Measurements from ENCODE around the gene LARGE1.

The LARGE1 gene

GRCh38 chr22:33519071-33519973, 401.0 kb downstream of the LARGE1 start:
- peak; percentile 8 to 69 for DNase-seq

GRCh38 chr22:33518405-33518804, 401.9 kb downstream of the LARGE1 start:
- no peak for DNase-seq

DNA sequence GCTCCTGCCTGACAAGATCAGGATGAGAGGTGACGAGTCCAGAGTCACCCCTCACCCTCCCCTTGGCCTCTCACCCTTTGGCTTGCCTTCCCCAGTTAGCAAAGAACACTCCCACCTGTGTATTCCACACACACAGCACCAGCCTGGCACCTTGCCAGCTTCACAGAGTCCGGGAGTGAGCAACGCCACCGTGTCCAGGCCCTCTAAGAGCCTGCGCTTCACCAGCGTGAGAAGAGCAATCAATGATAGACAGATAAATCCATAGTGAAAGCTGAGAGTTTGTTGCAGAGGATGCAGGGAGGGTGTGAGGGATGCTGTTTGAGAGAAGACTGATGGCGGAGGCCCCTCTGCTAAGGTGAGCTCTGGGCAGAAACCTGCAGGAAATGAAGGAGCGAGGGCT, 404.5 kb downstream of the LARGE1 start:
- DNase-seq = peak in 1 of 2 experiments; percentile 9

GRCh38 chr22:33513388-33514338, 406.6 kb downstream of the LARGE1 start:
- no peak for DNase-seq

- no peak for DNase-seq
These were observed 407.4 kb downstream of the LARGE1 start for GRCh38 chr22:33512908-33513307.

- DNase-seq = no peak
These were observed 409.8 kb downstream of the LARGE1 start for GRCh38 chr22:33510429-33510904.

DNA sequence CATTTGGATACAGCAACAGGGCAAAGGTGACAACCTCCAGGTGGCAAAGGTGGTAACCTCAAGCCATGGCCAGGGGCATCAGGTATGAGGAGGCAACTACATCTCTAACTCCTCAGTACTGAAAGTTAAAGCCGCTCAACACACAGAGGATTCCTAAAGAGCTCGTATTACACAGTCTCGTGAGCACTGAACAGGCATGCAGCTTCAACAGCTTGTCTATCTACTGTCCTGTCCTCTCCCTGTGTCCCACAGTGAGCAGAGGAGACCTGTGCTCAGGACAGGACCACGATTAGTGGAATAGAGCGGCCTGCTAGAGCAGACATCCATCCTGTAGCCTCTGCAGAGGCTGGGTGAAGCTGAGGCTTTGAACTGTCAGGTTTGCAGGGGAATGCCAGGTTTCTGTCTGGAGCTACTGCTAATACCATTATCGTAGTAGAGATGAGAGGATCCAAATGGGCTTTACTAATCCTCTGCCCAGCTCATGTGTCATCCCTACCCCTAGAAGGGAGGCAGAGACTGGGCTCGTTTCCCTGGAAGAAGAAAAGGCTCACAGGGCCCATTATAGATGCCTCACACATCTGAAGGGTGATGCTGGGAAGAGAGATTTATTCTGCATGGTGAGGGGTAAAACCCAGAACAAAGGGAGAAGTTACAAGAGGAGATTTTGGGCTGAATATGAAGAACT, 415.2 kb downstream of the LARGE1 start:
- DNase-seq = peak in 1 of 2 experiments; percentile 13

DNA sequence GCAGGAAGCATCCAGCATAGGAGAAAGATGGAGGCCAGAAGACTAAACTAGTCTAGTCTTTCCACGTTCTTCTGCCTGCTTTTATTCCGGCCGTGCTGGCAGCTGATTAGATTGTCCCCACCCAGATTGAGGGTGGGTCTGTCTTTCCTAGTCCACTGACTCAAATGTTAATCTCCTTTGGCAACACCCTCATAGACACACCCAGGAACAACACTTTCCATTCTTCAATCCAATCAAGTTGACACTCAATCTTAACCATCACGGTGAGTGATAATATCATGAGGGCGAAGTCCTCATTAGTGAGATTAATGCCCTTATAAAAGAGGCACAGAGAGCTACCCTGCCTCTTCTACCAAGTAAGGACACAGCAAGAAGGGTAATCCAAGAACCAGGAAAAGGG, 424.2 kb downstream of the LARGE1 start:
- DNase-seq = no peak

DNA sequence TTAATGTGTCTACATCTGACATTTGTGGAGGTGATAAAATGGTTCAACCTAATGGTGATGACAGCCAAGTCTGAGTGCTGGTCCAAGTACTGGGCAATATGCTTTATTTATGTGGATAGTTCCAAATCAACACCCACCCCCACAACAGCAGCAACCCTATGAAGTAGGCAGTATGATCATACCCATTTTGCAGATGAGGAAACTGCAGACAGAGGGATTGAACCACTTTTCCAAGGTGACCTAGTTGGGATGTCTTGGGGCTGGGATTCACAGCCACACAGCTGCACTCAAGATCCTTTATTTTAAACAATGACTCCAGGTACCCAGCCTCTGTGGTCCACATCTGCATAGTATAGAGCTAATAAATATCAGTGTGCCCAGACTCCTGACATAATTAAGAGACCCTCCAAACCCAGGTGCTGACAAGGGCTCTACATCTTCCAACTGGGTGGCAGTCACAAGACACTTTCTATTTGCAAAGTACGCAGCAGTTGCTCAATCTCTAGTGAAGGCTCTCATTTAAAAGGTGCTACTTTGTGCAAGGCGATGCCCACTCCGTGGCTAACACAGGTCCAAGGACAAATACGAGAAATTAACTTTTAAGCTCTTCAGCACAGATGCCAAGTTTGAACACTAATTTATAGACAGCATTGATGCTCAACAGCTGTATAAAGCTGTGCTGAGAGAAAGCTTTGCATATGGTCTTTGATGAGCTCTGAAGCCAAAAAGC, 426.6 kb downstream of the LARGE1 start:
- DNase-seq = peak in 1 of 2 experiments; percentile 13

- DNase-seq = peak in 1 of 2 experiments; percentile 20
These were observed 428.0 kb downstream of the LARGE1 start for GRCh38 chr22:33492210-33492651.

DNA sequence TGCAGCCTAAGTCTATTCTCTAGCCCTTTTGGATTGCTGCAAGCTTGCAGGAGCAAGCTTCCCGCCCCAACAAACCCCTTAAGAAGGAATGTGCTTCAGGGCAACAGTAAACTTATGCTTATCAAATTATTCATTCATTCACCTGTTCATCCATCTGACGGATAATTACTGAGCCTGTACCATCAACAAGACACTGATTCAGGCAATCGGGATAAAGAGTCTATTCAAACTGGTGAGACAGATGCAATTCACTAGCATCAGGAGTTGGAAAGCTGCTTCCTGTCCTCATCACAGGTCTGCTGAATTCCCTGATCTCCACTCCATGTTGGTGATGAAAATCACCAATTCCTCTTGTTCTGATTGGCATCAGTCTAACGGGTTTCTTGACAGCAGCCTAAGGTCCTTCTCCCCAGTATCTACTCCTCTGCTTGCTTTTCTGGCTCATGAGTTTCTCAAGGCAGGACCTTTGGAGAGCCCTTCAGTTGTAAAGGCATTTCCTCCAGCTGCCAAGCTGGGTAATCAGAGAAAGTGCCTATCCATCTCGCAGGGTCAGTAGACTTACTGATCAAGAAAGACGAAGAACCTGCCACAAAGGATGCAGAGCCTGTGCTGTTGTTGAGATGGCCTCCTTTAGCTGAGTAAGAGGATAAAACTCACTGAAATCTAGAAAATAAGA, 433.1 kb downstream of the LARGE1 start:
- DNase-seq = peak in 1 of 2 experiments; percentile 16

GRCh38 chr22:33481550-33481949, 438.7 kb downstream of the LARGE1 start:
- no peak for DNase-seq

GRCh38 chr22:33477120-33478111, 442.9 kb downstream of the LARGE1 start:
- DNase-seq = no peak

DNA sequence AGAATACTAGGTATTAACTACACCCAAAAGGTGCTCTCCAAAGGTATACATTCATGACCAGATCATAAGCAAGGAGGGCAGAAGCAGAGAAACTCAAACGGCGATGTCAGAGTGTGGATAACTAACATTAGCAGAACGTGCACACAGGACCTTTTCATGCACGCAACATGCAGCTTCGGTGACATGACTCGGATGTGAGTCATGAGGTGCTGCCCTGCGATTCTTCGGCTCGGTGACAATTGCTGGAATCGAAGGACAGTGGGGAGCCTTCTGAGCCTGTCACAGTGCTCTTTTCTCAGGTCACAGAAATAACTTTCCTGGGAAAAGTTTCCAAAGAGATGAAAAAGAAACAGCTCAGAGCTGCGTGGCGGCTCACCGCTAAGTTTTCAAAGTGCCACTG, 443.6 kb downstream of the LARGE1 start:
- no peak for DNase-seq

- peak in 1 of 2 experiments; percentile 6 for DNase-seq
These were observed 444.1 kb downstream of the LARGE1 start for GRCh38 chr22:33476206-33476605.

DNA sequence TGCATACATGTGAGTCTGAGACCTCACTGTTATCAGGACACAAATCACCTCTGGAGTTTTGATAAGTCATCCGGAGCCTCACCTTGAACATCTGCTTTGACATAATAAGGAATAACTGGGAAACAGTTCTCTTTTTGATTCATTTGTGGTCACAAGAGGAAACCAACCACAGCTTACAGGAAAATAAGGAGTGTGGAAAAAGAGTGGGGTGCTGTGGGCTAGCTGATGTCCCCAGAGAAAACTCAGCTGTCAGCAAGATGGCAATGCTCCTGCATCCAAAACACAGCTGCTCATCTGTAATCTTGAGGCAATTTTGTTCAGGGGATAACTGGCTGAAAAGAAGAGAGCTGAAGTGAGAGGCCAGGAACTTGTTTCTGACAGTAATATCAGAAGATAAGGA, 445.7 kb downstream of the LARGE1 start:
- DNase-seq = no peak

- no peak for DNase-seq
These were observed 447.6 kb downstream of the LARGE1 start for GRCh38 chr22:33472462-33473344.

DNA sequence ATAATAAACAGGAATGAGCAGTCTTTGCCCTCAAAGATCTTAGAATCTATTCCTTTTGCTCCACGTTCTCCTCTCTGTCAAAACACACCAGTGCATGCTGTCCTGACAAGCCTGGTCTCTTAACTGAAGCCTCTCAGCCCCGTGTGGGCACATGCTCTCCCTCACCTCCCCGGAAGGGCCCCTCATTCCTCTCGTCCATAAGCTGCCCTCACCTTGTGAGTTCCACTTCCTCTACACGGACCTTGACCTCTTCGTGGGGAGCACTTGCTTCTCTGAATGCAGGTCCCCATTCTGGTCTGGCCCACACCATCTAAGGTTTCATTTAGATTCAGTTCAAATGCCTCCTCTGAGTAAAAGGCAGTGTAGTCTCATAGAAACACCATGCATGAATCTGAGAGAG, 449.8 kb downstream of the LARGE1 start:
- DNase-seq = no peak

GRCh38 chr22:33467620-33468095, 452.6 kb downstream of the LARGE1 start:
- no peak for DNase-seq

Data from NCI-H526 (cell line).